Fibroblast of skin of abdomen (primary cell): ENCODE results near the gene ZDHHC14.

Experiments
- DNase-seq: peaks from one replicate; pipeline ENCODE4 v3.0.0-alpha.2; 2013

Gene ZDHHC14

GRCh38 chr6:157649311-157650260, 268.6 kb downstream of the ZDHHC14 start:
- no peak for DNase-seq

- no peak for DNase-seq
Observed at GRCh38 chr6:157650261-157650640, 269.3 kb downstream of the ZDHHC14 start.

- DNase-seq, result no peak
Observed at GRCh38 chr6:157650801-157651200, 269.8 kb downstream of the ZDHHC14 start.

GRCh38 chr6:157651731-157652490, 270.9 kb downstream of the ZDHHC14 start:
- DNase-seq, result no peak

GRCh38 chr6:157652601-157653363, 271.8 kb downstream of the ZDHHC14 start:
- DNase-seq, result no peak

DNA sequence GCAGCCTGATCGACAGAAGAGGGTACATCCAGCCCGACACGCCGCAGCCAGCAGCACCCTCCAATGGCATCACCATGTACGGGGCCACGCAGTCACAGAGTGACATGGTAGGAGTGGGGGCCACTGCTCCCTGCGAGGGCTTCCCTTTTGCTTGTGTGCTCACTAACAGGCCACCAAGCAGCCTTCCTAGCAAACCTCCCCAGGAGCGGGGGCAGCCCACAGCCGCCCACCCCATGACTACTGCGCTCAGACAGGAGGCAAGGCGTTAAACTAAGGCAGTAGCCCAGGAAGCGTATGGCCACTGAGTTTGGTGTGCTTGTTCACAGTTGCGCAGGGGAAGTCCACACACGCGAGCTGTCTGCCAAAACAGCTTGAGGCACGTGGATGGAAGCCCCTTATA, 272.5 kb downstream of the ZDHHC14 start:
- DNase-seq, result no peak

DNA sequence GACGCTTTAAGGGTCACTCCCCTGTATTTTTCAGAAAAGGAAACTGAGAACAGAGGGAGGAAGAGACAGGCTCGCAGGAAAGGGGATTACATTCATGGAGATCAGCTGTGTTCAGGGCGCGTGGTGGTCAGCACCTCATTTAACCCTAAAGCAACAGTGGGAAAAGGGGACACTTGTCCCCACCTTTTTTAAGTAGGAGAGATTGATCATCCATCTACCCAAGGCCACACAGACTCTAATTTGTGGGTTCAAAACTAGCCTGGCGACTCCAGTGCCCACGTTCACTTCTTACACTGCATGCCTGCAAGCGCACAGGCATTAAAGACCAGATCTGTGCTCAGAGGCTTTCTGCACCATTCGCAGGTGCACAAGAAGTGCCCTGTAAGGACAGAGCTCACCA, 274.1 kb downstream of the ZDHHC14 start:
- DNase-seq, result no peak

GRCh38 chr6:157656437-157656997, 275.5 kb downstream of the ZDHHC14 start:
- DNase-seq, result peak; percentile 13

DNA sequence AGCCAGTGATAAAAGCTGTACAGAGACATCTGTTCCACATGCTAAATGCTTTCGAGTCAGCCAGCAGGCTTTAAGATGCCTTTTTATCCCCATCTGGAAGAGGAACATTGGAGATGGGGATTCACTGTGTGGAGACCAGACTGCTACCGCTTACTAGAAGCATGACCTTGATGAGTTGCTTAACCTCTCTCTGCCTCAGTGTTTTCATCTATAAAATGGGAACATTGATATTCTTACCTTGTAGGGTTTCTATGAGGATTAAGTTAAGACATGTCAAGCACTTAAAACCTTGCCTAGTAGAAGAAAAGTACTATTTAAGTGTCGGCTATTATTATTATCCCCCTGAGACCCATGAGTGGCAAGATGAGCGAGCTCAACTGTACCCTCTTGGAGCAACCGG, 276.8 kb downstream of the ZDHHC14 start:
- DNase-seq, result no peak

DNA sequence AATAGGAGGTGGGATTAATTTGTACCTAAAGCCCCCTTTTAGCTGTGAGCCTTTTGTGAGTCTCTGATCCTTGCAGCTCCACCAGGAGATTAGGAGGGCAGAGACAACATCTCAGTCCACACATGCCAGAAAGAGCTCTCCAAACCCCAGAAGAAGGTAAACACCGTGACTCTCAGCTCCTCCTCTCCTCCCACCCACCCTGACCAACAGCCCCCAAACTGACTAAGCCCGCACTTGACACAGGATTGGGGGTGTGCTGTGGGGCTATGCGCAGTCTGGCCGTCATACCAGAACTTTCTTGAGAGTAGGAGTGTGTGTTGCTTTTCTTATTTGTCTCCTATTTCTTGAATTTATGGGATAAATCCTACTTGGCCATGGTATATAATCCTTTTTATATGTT, 277.3 kb downstream of the ZDHHC14 start:
- DNase-seq, result no peak

GRCh38 chr6:157659536-157660271, 278.7 kb downstream of the ZDHHC14 start:
- no peak for DNase-seq

GRCh38 chr6:157660414-157660813, 279.4 kb downstream of the ZDHHC14 start:
- DNase-seq, result no peak

DNA sequence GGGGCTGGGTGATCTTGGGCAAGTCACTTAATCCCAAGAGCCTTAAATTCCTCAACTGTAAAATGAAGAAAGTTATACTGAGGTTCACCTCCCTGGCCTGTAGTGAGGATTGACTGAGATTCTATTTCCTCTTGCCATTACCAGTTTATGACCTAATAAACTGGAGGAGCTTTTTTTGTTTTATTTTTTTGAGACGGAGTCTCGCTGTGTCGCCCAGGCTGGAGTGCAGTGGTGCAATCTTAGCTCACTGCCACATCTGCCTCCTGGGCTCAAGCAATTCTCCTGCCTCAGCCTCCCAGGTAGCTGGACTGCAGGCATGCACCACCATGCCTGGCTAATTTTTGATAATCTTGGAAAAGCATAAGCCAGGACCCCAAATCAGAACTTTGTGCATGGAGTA, 280.7 kb downstream of the ZDHHC14 start:
- no peak for DNase-seq

DNA sequence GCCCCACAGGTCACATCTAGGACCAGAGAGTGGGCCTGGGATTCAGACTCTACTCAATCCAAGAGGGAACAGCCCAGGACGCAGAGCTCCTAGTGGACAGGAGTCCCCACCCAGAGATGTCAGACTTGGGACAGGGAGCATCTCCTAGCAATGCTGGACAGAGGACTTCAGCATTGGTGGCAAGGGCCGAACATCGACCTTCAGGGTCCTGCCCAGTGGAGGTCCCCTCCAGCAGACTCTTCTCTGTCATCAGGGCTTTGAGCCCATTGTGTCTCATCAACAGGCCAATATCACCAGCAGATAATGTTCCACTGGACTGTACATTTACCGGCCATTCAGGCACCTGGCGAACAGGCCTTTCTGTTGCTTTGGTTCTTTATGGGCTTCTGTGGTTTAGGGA, 282.3 kb downstream of the ZDHHC14 start:
- no peak for DNase-seq

DNA sequence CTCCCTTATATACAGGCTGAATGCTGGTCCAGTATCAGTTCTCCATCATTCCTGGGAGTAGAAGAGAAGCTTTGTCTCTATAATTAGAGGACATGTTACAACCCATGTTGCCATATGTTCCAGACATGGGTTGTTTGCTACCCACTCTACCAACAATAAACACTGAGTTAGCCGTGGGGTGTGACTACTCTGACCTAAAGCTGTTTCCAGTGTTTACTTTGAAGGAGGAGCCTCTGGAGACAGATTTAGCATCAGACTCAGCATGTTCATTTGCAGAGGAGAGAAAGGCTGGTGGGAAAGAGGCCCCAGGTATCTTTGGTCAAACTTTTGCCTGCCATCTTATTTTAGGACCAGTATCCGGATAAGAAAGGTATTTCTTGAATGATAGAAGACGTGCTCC, 284.2 kb downstream of the ZDHHC14 start:
- DNase-seq, result no peak

DNA sequence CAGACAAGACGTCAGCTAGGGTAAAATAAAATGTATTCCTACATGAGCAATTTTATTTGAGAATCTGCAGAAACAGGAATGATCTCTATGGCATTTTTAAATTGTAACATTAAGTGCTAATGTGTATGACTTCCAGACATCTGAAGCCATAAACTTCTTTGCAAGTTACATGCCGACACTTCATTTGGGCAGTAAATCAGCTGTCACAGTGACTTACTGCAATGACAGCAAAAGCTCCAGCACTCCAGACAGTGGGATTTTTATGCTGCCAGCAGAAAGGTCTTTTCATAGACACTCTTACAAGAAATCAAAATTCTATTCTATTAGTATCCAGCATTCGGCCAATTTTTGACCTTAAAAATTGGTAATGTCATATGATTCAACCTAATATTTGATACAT, 285.7 kb downstream of the ZDHHC14 start:
- no peak for DNase-seq

DNA sequence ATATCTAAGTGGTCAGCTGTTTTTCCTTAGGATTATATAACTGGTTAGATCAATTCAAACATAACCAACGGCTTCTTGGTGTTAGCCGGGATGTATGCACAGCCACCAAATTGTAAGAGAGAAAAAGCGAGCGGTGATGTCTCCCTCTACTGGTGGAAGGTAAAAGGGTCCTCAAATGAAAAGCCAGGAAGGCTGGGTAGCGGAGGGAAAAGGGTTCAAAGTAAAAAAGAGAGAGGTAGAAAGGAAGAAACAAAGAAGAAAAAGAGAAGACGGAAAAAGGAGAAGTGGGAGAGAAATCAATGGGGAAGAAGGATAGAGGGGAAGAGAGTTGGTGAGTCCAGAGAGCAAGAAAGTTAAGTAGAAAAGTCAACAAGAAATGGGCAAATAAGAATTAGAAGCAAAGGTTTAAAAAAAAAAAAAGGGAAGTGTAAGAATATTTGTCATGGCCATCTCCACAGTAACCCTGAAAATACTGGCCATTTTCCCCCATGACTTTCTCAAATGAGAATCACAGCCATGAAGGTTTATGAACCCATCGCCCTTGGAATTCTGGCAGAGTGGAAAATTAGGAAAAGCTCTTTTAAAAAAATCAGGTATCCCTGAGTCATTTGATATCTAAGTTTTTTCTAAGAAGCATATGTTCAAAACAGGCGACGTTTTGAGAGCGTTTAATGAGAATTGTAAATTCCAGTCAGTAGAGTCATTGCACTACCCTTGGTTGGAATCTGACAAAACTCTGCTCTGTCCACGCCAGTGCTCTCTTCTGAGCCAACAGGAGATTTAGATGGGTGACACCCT, 286.4 kb downstream of the ZDHHC14 start:
- DNase-seq, result peak; percentile 59

GRCh38 chr6:157668009-157668401, 287.0 kb downstream of the ZDHHC14 start:
- DNase-seq, result no peak

DNA sequence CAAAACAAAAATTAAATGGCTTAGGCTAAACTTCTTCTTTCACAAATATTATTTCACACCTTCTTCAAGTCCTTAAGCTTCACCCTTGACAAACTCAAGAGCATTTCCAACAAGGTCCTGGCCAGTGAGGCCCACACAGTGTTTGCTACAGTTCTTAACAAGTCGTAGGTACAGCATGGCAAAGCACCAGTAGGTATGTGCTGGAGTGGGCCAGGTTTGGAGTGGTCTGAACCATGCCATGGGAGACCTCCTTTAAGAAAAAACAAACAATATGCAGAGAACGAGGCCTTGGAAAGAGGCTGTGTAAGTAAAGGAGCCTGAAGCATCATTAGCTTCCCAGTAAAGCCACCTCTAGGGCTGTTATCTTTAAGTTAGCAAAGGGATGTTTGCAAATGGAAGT, 287.7 kb downstream of the ZDHHC14 start:
- DNase-seq, result no peak

DNA sequence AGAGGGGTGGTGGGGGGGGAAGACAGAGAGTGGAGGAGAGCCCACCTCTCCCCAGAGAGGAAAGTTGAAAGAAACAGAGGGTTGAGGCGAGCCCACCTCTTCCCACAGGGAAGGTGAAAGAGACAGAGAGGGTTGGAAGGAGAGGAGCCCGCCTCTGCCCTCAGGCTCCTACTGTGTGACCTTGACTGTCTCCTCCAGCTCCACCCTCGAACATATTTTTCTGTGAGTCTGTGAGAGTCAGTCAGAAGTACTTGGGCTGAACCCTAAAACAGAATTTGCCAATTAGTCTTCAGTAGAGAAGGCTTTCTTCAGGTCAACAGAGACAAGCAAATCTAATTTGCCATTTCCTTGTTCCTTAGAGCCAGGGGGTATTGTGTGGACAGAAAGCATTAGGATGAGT, 288.3 kb downstream of the ZDHHC14 start:
- DNase-seq, result no peak

GRCh38 chr6:157669747-157670216, 288.8 kb downstream of the ZDHHC14 start:
- DNase-seq, result peak; percentile 71
